Ishikawa (cell line): Measurements from ENCODE around the gene NOXA1.

Experiments used
- CEBPB ChIP-seq: IDR thresholded peaks from 2 replicates; pipeline ENCODE4 v1.6.1; 2012
- CREB1 ChIP-seq: IDR thresholded peaks from 2 replicates; pipeline ENCODE4 v1.6.1; 2012; ENCODE audit warnings: low read depth
- EGR1 ChIP-seq: IDR thresholded peaks from 2 replicates; pipeline ENCODE4 v1.6.1; 2012
- EP300 ChIP-seq: IDR thresholded peaks from 2 replicates; pipeline ENCODE4 v1.6.1; 2012; ENCODE audit warnings: borderline replicate concordance
- FOXM1 ChIP-seq: IDR thresholded peaks from 2 replicates; pipeline ENCODE4 v1.6.1; 2012; ENCODE audit warnings: low read depth, borderline replicate concordance
- NFIC ChIP-seq: IDR thresholded peaks from 2 replicates; pipeline ENCODE4 v1.6.1; 2012
- RAD21 ChIP-seq: IDR thresholded peaks from 2 replicates; pipeline ENCODE4 v1.6.1; 2012; ENCODE audit warnings: low read depth
- REST ChIP-seq: IDR thresholded peaks from 2 replicates; pipeline ENCODE4 v1.6.1; 2012; ENCODE audit warnings: low read depth, mild to moderate bottlenecking
- TAF1 ChIP-seq: IDR thresholded peaks from 2 replicates; pipeline ENCODE4 v1.6.1; 2012; ENCODE audit warnings: low read depth, mild to moderate bottlenecking
- TCF12 ChIP-seq: IDR thresholded peaks from 2 replicates; pipeline ENCODE4 v1.6.1; 2012; ENCODE audit warnings: low read depth
- TEAD4 ChIP-seq: IDR thresholded peaks from 2 replicates; pipeline ENCODE4 v1.6.1; 2012
- YY1 ChIP-seq: IDR thresholded peaks from 2 replicates; pipeline ENCODE4 v1.6.1; 2012; ENCODE audit warnings: low read depth
- ZBTB7A ChIP-seq: IDR thresholded peaks from 2 replicates; pipeline ENCODE4 v1.6.1; 2012; ENCODE audit warnings: low read depth
- TF ChIP-seq, protein P1 (sequence below): IDR thresholded peaks from 2 replicates; pipeline ENCODE4 v1.6.1; 2012
- TF ChIP-seq, protein P2 (sequence below): IDR thresholded peaks from 2 replicates; pipeline ENCODE4 v1.6.1; 2012

Gene NOXA1

DNA sequence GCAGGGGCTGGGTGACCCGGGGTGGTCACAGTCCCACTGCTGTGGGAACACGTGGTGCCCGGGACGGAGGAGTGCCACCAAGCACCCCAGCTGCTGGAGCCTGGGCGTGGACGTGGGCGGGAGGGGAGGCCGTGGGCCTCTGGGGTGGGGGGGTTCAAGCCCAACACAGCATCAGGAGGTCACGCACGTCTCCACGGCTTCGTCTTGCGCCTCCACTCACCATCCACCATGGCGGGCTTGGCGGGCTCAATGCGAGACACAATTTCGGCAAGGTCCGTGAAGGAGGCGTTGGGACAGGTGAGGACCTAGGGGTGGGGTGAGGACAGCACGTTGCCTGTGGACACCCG, 38.1 kb downstream of the NOXA1 start:
- TF ChIP-seq FOXM1 (no peak), TAF1 (no peak), ZBTB7A (no peak), NFIC (no peak), YY1 (no peak)

GRCh38 chr9:137461663-137462395, 38.6 kb downstream of the NOXA1 start:
- no peak for TF ChIP-seq CEBPB
- 0 out of 2 replicates have a peak, but pooled peaks have one; percentile 39 for TF ChIP-seq EGR1

DNA sequence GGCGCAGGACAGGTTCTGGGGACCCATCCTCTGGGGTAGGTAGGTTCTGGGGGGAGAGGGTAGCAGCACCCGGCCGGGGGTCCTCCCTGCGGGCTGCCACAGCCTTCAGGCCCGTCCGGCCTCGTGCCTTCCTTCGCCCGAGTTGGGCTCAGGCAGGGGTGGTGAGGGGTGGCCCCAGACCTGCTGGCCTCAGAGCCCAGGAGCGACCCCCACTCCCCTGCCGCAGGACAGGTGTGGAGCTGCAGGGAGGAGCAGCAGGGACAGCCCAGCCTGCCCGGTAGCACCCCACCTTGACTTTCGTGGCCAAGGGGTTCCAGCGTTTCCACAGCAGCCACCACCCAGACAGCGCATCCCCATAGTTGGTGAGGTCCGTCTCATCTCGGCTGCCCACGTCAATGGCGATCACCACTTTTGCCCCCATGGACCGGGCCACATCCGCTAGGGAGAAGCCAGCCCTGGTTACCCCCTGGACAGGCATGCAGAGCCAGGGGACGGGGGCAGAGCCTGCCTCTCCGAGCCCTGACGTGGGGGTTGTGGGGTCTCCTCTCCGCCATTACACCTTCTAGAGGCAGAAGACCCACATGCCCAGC, 39.3 kb downstream of the NOXA1 start:
- TF ChIP-seq CEBPB: no peak
- no peak for TF ChIP-seq TEAD4
- TF ChIP-seq NFIC: no peak
- TF ChIP-seq, protein P1, sequence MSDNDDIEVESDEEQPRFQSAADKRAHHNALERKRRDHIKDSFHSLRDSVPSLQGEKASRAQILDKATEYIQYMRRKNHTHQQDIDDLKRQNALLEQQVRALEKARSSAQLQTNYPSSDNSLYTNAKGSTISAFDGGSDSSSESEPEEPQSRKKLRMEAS: no peak
- no peak for TF ChIP-seq RAD21
- TF ChIP-seq CREB1: no peak
- TF ChIP-seq ZBTB7A: no peak
- TF ChIP-seq, protein P2, sequence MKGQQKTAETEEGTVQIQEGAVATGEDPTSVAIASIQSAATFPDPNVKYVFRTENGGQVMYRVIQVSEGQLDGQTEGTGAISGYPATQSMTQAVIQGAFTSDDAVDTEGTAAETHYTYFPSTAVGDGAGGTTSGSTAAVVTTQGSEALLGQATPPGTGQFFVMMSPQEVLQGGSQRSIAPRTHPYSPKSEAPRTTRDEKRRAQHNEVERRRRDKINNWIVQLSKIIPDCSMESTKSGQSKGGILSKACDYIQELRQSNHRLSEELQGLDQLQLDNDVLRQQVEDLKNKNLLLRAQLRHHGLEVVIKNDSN: no peak
- TF ChIP-seq EP300: no peak
- TF ChIP-seq EGR1: no peak
- no peak for TF ChIP-seq FOXM1
- no peak for TF ChIP-seq TCF12
- no peak for TF ChIP-seq TAF1
- no peak for TF ChIP-seq YY1
- TF ChIP-seq REST: no peak

DNA sequence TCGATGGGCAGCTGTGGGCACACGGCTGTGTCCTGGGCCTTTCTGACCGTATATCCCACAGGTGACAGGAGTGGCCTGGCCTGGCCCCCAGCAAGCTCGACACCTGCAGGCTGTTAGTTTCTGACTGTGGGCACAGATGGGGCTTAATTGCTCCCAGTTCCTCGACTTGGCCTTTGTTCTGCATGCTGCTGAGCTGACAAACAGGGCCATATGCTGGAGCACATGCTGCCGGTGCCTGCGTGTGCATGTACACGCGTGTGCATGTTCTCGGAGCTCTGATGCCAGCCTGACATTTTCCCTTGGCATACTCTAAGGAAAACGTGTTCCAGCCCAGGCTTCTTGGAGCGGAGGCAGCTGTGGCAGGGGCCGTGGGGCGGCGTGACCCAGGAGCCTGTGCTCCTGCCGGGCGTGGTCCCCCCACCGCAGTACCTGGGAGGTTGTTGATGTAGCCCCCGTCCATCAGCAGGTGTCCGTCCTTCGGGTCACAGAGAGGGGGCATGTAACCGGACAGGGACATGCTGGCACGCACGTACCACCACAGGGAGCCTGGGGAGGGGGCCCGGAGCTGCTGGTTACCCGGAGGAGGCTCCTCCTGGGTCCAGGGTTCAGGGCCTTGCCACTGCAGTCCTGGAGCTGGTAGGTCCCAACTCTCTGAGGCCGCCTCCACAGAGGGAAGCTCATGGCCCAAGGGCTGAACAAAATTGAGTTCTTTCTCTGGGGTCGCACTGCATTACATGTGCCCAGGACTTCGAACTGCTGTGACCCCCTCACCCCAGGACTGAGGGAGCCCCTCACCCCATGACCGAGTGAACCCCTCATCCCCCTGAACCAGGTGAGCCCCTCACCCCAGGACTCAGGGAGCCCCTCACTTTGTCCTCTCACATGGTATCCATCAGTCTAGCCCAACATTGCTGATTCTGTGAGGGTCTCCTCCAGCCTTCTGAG, 40.1 kb downstream of the NOXA1 start:
- TF ChIP-seq TCF12 (no peak), NFIC (no peak), FOXM1 (no peak), EGR1 (no peak), EP300 (no peak), RAD21 (no peak), TEAD4 (no peak), CREB1 (no peak)
- TF ChIP-seq, protein P1: no peak
- TF ChIP-seq, protein P2: no peak

- TF ChIP-seq REST: no peak
Observed at GRCh38 chr9:137463931-137464290, 40.7 kb downstream of the NOXA1 start.
